HepG2 (cell line): Measurements from ENCODE around the gene LDLRAD4. TPM values are rescaled to one million over a fixed set of nuclear protein-coding genes. Genes with fewer than 3 reads are reported as not detected.

ENCODE experiments used
- ATAC-seq: fragments of 200-7000 bp; cut with Tn5 transposase; 3 replicates; pipeline ENCODE4 v1.9.1; 2020; ENCODE audit warnings: mild to moderate bottlenecking, moderate library complexity
- BruUV-seq: library from RNA; stranded (reverse); fragments of 400-500 nt; replicated peaks from 2 replicates; lab custom pipeline; 2021; lab: Mats Ljungman, UMichigan
- CTCF ChIA-PET: fragments of 300-600 bp; formaldehyde crosslinking; extraction: SDS; loops from one replicate; lab custom pipeline; 2021; ENCODE audit warnings: low total read pairs, inconsistent platforms, low intra/inter-chr PET ratio; lab: Yijun Ruan, JAX
- POLR2A ChIA-PET: fragments of 350-600 bp; sonication (Branson Sonifier 250); formaldehyde crosslinking; loops from one replicate; lab custom pipeline; 2020; ENCODE audit warnings: antibody characterized with exemption, inconsistent platforms; lab: Yijun Ruan, JAX
- DNase-seq: peaks from one replicate; pipeline ENCODE4 v3.0.0-alpha.2; 2015; ENCODE audit warnings: low spot score
- FAIRE-seq: peaks from 3 replicates; lab custom pipeline; 2011; peaks lifted over from hg19 to GRCh38; lab: Jason Lieb, UNC
- H2AFZ ChIP-seq: one replicate; pipeline ENCODE4 v1.6.1; 2011; ENCODE audit warnings: low read length, inconsistent platforms
- H3K27ac ChIP-seq: fragments of 300-600 bp; 3 replicates; pipeline ENCODE4 v1.8.0; 2011; ENCODE audit warnings: mixed run types, mild to moderate bottlenecking, mixed read lengths, low read length, inconsistent platforms; ENCODE audit not compliant: insufficient read depth; ENCODE audit errors: extremely low read length
- H3K27me3 ChIP-seq, 2 experiments: fragments of 200-600 bp in 1 of 2; 2 replicates in 1 of 2; 3 replicates in 1 of 2; pipeline versions ENCODE4 v1.6.0 to v1.8.0; 2011; ENCODE audit warnings: low read length in 2 of 2, mild to moderate bottlenecking in 2 of 2, moderate library complexity in 2 of 2, inconsistent platforms in 1 of 2; ENCODE audit not compliant: insufficient read depth in 2 of 2, control insufficient read depth in 1 of 2
- H3K36me3 ChIP-seq, 2 experiments: fragments of 200-600 bp in 1 of 2; replicated peaks in 1 of 2; 2 replicates in 1 of 2; 3 replicates in 1 of 2; pipeline versions ENCODE4 v1.5.1 to v1.8.0; 2011; ENCODE audit warnings: low read length in 2 of 2, inconsistent platforms in 1 of 2; ENCODE audit not compliant: insufficient read depth in 2 of 2, control insufficient read depth in 1 of 2
- H3K4me1 ChIP-seq: 2 replicates; pipeline ENCODE4 v1.5.1; 2012; ENCODE audit warnings: low read length, inconsistent platforms; ENCODE audit not compliant: insufficient read depth
- H3K4me2 ChIP-seq: 2 replicates; pipeline ENCODE4 v1.6.0; 2011; ENCODE audit warnings: low read depth, low read length, inconsistent platforms
- H3K4me3 ChIP-seq, 3 experiments: fragments of 200-600 bp in 1 of 3; sonication (generic), shearing (Covaris generic) in 1 of 3; replicated peaks in 1 of 3; 2 replicates each; pipeline ENCODE4 v1.5.1; 2011 to 2016; ENCODE audit warnings: low read length in 3 of 3, inconsistent platforms in 2 of 3, low read depth in 2 of 3, mild to moderate bottlenecking in 2 of 3, control low read depth in 1 of 3, mixed read lengths in 1 of 3; ENCODE audit not compliant: insufficient read depth in 1 of 3
- H3K79me2 ChIP-seq: one replicate; pipeline ENCODE4 v1.6.1; 2011; ENCODE audit warnings: low read length, inconsistent platforms; ENCODE audit not compliant: insufficient read depth
- H3K9ac ChIP-seq: 2 replicates; pipeline ENCODE4 v1.6.0; 2011; ENCODE audit warnings: mild to moderate bottlenecking, low read depth, low read length, inconsistent platforms; ENCODE audit not compliant: insufficient read depth
- H3K9me3 ChIP-seq: 2 replicates; pipeline ENCODE4 v1.5.1; 2012; ENCODE audit warnings: mild to moderate bottlenecking, low read length
- H4K20me1 ChIP-seq: 2 replicates; pipeline ENCODE4 v1.6.0; 2011; ENCODE audit warnings: inconsistent platforms, mild to moderate bottlenecking, low read length, moderate library complexity; ENCODE audit not compliant: insufficient read depth
- ASH2L ChIP-seq: fragments of 300-600, 200-600 bp; sonication (generic); IDR thresholded peaks from 2 replicates; pipeline ENCODE4 v1.7.0; 2017; ENCODE audit warnings: low read depth, mild to moderate bottlenecking, moderate library complexity, mixed read lengths, low read length; ENCODE audit not compliant: insufficient read length
- ATF1 ChIP-seq: IDR thresholded peaks from 2 replicates; pipeline ENCODE4 v1.6.1; 2016; ENCODE audit warnings: mild to moderate bottlenecking, control low read depth
- CBX2 ChIP-seq, 2 experiments: fragments of 200-600 bp in 1 of 2; sonication (generic); formaldehyde crosslinking in 1 of 2; IDR thresholded peaks; 2 replicates each; pipeline versions ENCODE4 v1.7.0 to v1.8.1; 2018 to 2022; ENCODE audit warnings: low read depth in 2 of 2, low read length in 1 of 2, mild to moderate bottlenecking in 1 of 2, missing genetic modification reagents in 1 of 2
- FOXC1 ChIP-seq: sonication (generic); formaldehyde crosslinking; IDR thresholded peaks from 2 replicates; pipeline ENCODE4 v1.8.0; 2022; ENCODE audit warnings: mild to moderate bottlenecking, missing genetic modification reagents, borderline replicate concordance
- HMGA1 ChIP-seq: sonication (generic); formaldehyde crosslinking; conservative IDR thresholded peaks from 2 replicates; pipeline ENCODE4 v1.4.0; 2020; ENCODE audit warnings: missing genetic modification reagents
- IRX3 ChIP-seq: sonication (generic); formaldehyde crosslinking; IDR thresholded peaks from 2 replicates; pipeline ENCODE4 v1.8.1; 2023; ENCODE audit warnings: mild to moderate bottlenecking, low read depth, missing genetic modification reagents, borderline replicate concordance
- KDM2A ChIP-seq: sonication (generic); formaldehyde crosslinking; IDR thresholded peaks from 2 replicates; pipeline ENCODE4 v1.4.0; 2020; ENCODE audit warnings: low read depth, missing genetic modification reagents, borderline replicate concordance
- MEF2D ChIP-seq: sonication (generic); formaldehyde crosslinking; IDR thresholded peaks from 2 replicates; pipeline ENCODE4 v1.5.1; 2020; ENCODE audit warnings: mild to moderate bottlenecking, missing genetic modification reagents
- MTA3 ChIP-seq: sonication (generic); formaldehyde crosslinking; IDR thresholded peaks from 2 replicates; pipeline ENCODE4 v1.4.0; 2020; ENCODE audit warnings: missing genetic modification reagents
- NR1H2 ChIP-seq: sonication (generic); formaldehyde crosslinking; IDR thresholded peaks from 2 replicates; pipeline ENCODE4 v1.8.1; 2022; ENCODE audit warnings: low read depth, missing genetic modification reagents, borderline replicate concordance
- NR3C1 ChIP-seq: sonication (generic); formaldehyde crosslinking; IDR thresholded peaks from 2 replicates; pipeline ENCODE4 v1.4.0; 2020; ENCODE audit warnings: missing genetic modification reagents
- PAX8 ChIP-seq: sonication (generic); formaldehyde crosslinking; IDR thresholded peaks from 2 replicates; pipeline ENCODE4 v1.8.0; 2022; ENCODE audit warnings: mild to moderate bottlenecking, missing genetic modification reagents, borderline replicate concordance
- REL ChIP-seq: sonication (generic); formaldehyde crosslinking; conservative IDR thresholded peaks from 2 replicates; pipeline ENCODE4 v1.8.0; 2022; ENCODE audit warnings: mild to moderate bottlenecking, missing genetic modification reagents, moderate library complexity
- SIX1 ChIP-seq: sonication (generic); formaldehyde crosslinking; IDR thresholded peaks from 2 replicates; pipeline ENCODE4 v1.4.0; 2020; ENCODE audit warnings: missing genetic modification reagents, borderline replicate concordance
- SOX13 ChIP-seq, 3 experiments: fragments of 450-650 bp in 1 of 3; sonication (generic) in 1 of 3; formaldehyde crosslinking in 1 of 3; IDR thresholded peaks in 2 of 3; conservative IDR thresholded peaks in 1 of 3; 2 replicates each; pipeline versions ENCODE4 v1.5.0 to v1.6.1; 2016 to 2020; ENCODE audit warnings: antibody characterized with exemption in 1 of 3, mild to moderate bottlenecking in 1 of 3, missing compliant biosample characterization in 1 of 3, missing genetic modification reagents in 1 of 3, moderate library complexity in 1 of 3
- SYNCRIP ChIP-seq: fragments of 200-400 bp; formaldehyde crosslinking; IDR thresholded peaks from 2 replicates; pipeline ENCODE4 v1.6.1; 2018; ENCODE audit warnings: mild to moderate bottlenecking, low read depth, low read length; ENCODE audit not compliant: insufficient read depth
- TAF15 ChIP-seq: fragments of 200-400 bp; formaldehyde crosslinking; IDR thresholded peaks from one replicate; pipeline ENCODE4 v1.6.1; 2018; ENCODE audit warnings: mild to moderate bottlenecking, low read depth, low read length; ENCODE audit not compliant: poor library complexity, severe bottlenecking
- TMF1 ChIP-seq: sonication (generic); formaldehyde crosslinking; IDR thresholded peaks from 2 replicates; pipeline ENCODE4 v1.8.1; 2022; ENCODE audit warnings: low read depth, missing genetic modification reagents
- ZBTB7B ChIP-seq: sonication (generic); formaldehyde crosslinking; IDR thresholded peaks from 2 replicates; pipeline ENCODE4 v1.4.0; 2020; ENCODE audit warnings: missing genetic modification reagents
- ZFY ChIP-seq: sonication (generic); formaldehyde crosslinking; IDR thresholded peaks from 2 replicates; pipeline ENCODE4 v1.4.0; 2020; ENCODE audit warnings: missing genetic modification reagents
- ZKSCAN8 ChIP-seq: IDR thresholded peaks from 2 replicates; pipeline ENCODE4 v1.6.1; 2016; ENCODE audit warnings: borderline replicate concordance, missing genetic modification reagents, missing compliant biosample characterization
- ZMYM2 ChIP-seq: sonication (generic); formaldehyde crosslinking; IDR thresholded peaks from 2 replicates; pipeline ENCODE4 v1.8.0; 2022; ENCODE audit warnings: mild to moderate bottlenecking, missing genetic modification reagents
- ZNF253 ChIP-seq: sonication (generic); formaldehyde crosslinking; IDR thresholded peaks from 2 replicates; pipeline ENCODE4 v1.8.0; 2022; ENCODE audit warnings: mild to moderate bottlenecking, missing genetic modification reagents, borderline replicate concordance
- ZNF33A ChIP-seq: sonication (generic); formaldehyde crosslinking; IDR thresholded peaks from 2 replicates; pipeline ENCODE4 v1.5.1; 2020; ENCODE audit warnings: missing genetic modification reagents, mild to moderate bottlenecking, moderate library complexity, borderline replicate concordance
- ZNF382 ChIP-seq: sonication (generic); formaldehyde crosslinking; IDR thresholded peaks from 2 replicates; pipeline ENCODE4 v1.5.0; 2020; ENCODE audit warnings: missing genetic modification reagents, mild to moderate bottlenecking, borderline replicate concordance
- ZNF501 ChIP-seq: sonication (generic); formaldehyde crosslinking; IDR thresholded peaks from 2 replicates; pipeline ENCODE4 v1.5.1; 2020; ENCODE audit warnings: mild to moderate bottlenecking, moderate library complexity, missing genetic modification reagents
- ZNF569 ChIP-seq: sonication (generic); formaldehyde crosslinking; IDR thresholded peaks from 2 replicates; pipeline ENCODE4 v1.5.0; 2020; ENCODE audit warnings: mild to moderate bottlenecking, missing genetic modification reagents, moderate library complexity, borderline replicate concordance
- ZNF788 ChIP-seq: sonication (generic); formaldehyde crosslinking; IDR thresholded peaks from 2 replicates; pipeline ENCODE4 v1.5.0; 2020; ENCODE audit warnings: mild to moderate bottlenecking, missing genetic modification reagents, borderline replicate concordance
- ZNF839 ChIP-seq: sonication (generic); formaldehyde crosslinking; IDR thresholded peaks from 2 replicates; pipeline ENCODE4 v1.4.0; 2020; ENCODE audit warnings: missing genetic modification reagents, mild to moderate bottlenecking, borderline replicate concordance
- WGBS: methylation state at CpG from one replicate; pipeline ENCODE4 v1.1.6; 2017; ENCODE audit warnings: low lambda C conversion rate; 5-methylcytosine and 5-hydroxymethylcytosine counted together
- in situ Hi-C: cut with HindIII; loops from 2 replicates; pipeline ENCODE4 v1.10.0; 2017; ENCODE audit warnings: low pct_unique_long_range_greater_than_20kb; ENCODE audit not compliant: extremely low pct_ligation_motif_present
- intact Hi-C: fragments of 100-400 bp; cut with micrococcal nuclease; formaldehyde crosslinking; loops from one replicate; pipeline ENCODE4 v1.10.0; 2022; ENCODE audit not compliant: unreplicated experiment
- polyA plus RNA-seq, 8 experiments: library from polyadenylated mRNA; depleted of rRNA in 3 of 8; stranded (reverse) in 7 of 8; unstranded in 1 of 8; fragments of >200 nt; fragmentation: Illumina TruSeq in 4 of 8; extraction: Trizol in 4 of 8; gene quantifications; 2 replicates each; pipeline versions ENCODE4 v1.2.1 to v1.2.3, GENCODE V29; 2011 to 2016; ENCODE audit warnings: low read depth in 4 of 8, missing spikeins in 1 of 8, mixed read lengths in 1 of 8; ENCODE audit not compliant: insufficient read depth in 1 of 8
- total RNA-seq, 5 experiments: library from RNA; depleted of rRNA; stranded (reverse); fragments of >200 nt; fragmentation: Illumina TruSeq; extraction: Trizol; gene quantifications; 2 replicates each; pipeline ENCODE4 v1.2.3, GENCODE V29; 2016; ENCODE audit warnings: low read depth in 1 of 5
- TF ChIP-seq, protein P1 (sequence below): sonication (generic); formaldehyde crosslinking; conservative IDR thresholded peaks from 2 replicates; pipeline ENCODE4 v1.8.0; 2022; ENCODE audit warnings: missing genetic modification reagents

LDLRAD4 gene
- total and polyA plus RNA-seq, 2 of the 13 experiments (the other 11 are each of a cell fraction or from before 2014, with no cell fraction given): 13.6 to 20.9 TPM

- 91% methylated on average over 8 of the region's 10 CpGs for WGBS
- in situ Hi-C loops: loop anchor here (25.0 kb wide), 1 partner anchor 213 kb away; no protein-coding TSS in a partner anchor
Observed at GRCh38 chr18:13574355-13574754, 355.8 kb downstream of the LDLRAD4 start.

DNA sequence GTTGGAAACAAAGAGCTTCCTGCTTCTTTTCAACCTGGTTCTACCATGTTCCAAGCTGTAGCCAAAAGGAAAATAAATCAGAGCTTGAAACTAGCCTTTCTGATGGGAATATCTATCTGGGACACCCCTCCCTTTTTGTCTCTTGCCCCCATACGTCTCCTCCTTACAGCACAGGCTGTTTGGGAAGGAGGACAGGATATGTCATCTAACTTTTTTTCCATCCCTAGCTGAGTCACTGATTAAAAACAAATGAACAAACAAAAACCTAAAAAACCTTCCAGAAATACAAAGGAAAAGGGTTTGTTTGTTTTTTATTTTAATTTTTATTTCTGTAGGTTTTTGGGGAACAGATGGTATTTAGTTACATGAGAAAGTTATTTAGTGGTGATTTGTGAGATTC is 356.2 kb downstream of the LDLRAD4 start:
- Histone ChIP-seq H3K4me1 (no peaks in the 10 kb centered on the region), H4K20me1 (no peaks in the 10 kb centered on the region), H3K4me3 (no peak overlapping the region), H2AFZ (no peak overlapping the region), H3K4me2 (no peak overlapping the region), H3K27ac (no peak overlapping the region), H3K79me2 (no peaks in the 10 kb centered on the region), H3K9me3 (no peaks in the 10 kb centered on the region), H3K36me3 (no peaks in the 10 kb centered on the region), H3K9ac (no peak overlapping the region), H3K27me3 (no peaks in the 10 kb centered on the region)
- intact Hi-C loops: no loop called here
- BruUV-seq: no TSS peak
- WGBS: 91% methylated on average over 1 of the region's 1 CpG
- CTCF ChIA-PET: no interaction called here
- FAIRE-seq (no peak), ATAC-seq (no peak), DNase-seq (no peak)
- in situ Hi-C loops: loop anchor here (25.0 kb wide), 1 partner anchor 213 kb away; no protein-coding TSS in a partner anchor
- POLR2A ChIA-PET: no interaction called here
- no peak for TF ChIP-seq SIX1
- TF ChIP-seq FOXC1 (CRISPR knock-in tag): no peak
- no peak for TF ChIP-seq ZNF788
- TF ChIP-seq ZNF382 (CRISPR knock-in tag): no peak
- TF ChIP-seq ZKSCAN8 (CRISPR knock-in tag): no peak
- TF ChIP-seq, protein P1, sequence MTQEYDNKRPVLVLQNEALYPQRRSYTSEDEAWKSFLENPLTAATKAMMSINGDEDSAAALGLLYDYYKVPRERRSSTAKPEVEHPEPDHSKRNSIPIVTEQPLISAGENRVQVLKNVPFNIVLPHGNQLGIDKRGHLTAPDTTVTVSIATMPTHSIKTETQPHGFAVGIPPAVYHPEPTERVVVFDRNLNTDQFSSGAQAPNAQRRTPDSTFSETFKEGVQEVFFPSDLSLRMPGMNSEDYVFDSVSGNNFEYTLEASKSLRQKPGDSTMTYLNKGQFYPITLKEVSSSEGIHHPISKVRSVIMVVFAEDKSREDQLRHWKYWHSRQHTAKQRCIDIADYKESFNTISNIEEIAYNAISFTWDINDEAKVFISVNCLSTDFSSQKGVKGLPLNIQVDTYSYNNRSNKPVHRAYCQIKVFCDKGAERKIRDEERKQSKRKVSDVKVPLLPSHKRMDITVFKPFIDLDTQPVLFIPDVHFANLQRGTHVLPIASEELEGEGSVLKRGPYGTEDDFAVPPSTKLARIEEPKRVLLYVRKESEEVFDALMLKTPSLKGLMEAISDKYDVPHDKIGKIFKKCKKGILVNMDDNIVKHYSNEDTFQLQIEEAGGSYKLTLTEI (CRISPR knock-in tag): no peak
- TF ChIP-seq ZMYM2 (CRISPR knock-in tag): no peak
- no peak for TF ChIP-seq CBX2 (IDR thresholded peaks at IDR 0.05; ENCODE audit: low read depth, low read length)
- no peak for TF ChIP-seq CBX2 (CRISPR knock-in tag; IDR thresholded peaks at IDR 0.05; ENCODE audit: low read depth)
- no peak for TF ChIP-seq TAF15
- no peak for TF ChIP-seq ATF1
- no peak for TF ChIP-seq MTA3
- no peak for TF ChIP-seq ZFY (CRISPR knock-in tag)

More at GRCh38 chr18:13574355-13574754, 355.8 kb downstream of the LDLRAD4 start:
- TF ChIP-seq HMGA1 (CRISPR knock-in tag) (no peak), KDM2A (CRISPR knock-in tag) (no peak), PAX8 (CRISPR knock-in tag) (no peak), ZNF253 (CRISPR knock-in tag) (no peak), REL (no peak), SOX13 (IDR thresholded peaks at IDR 0.05) (no peak), SOX13 (CRISPR knock-in tag; conservative IDR thresholded peaks at IDR 0.05 in 1 of 2, IDR thresholded peaks at IDR 0.05 in 1 of 2) (no peak), ZNF569 (CRISPR knock-in tag) (no peak), ASH2L (no peak), ZNF839 (CRISPR knock-in tag) (no peak), ZNF33A (CRISPR knock-in tag) (no peak), ZBTB7B (CRISPR knock-in tag) (no peak), NR3C1 (no peak), TMF1 (no peak), ZNF501 (CRISPR knock-in tag) (no peak), SYNCRIP (no peak), IRX3 (no peak), NR1H2 (CRISPR knock-in tag) (no peak), MEF2D (CRISPR knock-in tag) (no peak)
- no peaks in the 10 kb centered on the region for H4K20me1 ChIP-seq
- no peak overlapping the region for H3K9ac ChIP-seq
- H3K9me3 ChIP-seq: no peaks in the 10 kb centered on the region
- no peak overlapping the region for H2AFZ ChIP-seq
- POLR2A ChIA-PET: no interaction called here
- H3K27ac ChIP-seq: no peak overlapping the region
- H3K27me3 ChIP-seq: no peaks in the 10 kb centered on the region
- ATAC-seq: no peak
- FAIRE-seq: no peak
- H3K36me3 ChIP-seq: no peaks in the 10 kb centered on the region
- no peak overlapping the region for H3K4me3 ChIP-seq
- H3K4me1 ChIP-seq: peaks cover 2% of the 10 kb centered on the region
- no peak for DNase-seq
- H3K4me2 ChIP-seq: no peak overlapping the region
- intact Hi-C loops: no loop called here
- no peaks in the 10 kb centered on the region for H3K79me2 ChIP-seq
- CTCF ChIA-PET: no interaction called here
- BruUV-seq: no TSS peak
